GM19025 (cell line): ENCODE data around the gene SOBP.

Source experiments
- ATAC-seq: cut with Tn5 transposase; IDR thresholded peaks from one replicate; pipeline ENCODE4 v1.9.1; 2021; ENCODE audit warnings: mild to moderate bottlenecking, low read depth, moderate library complexity; ENCODE audit not compliant: unreplicated experiment

Gene SOBP

GRCh38 chr6:107674995-107675738 lies 185.2 kb downstream of the SOBP start:
- peak; percentile 87 for ATAC-seq

GRCh38 chr6:107676042-107676441 lies 186.1 kb downstream of the SOBP start:
- no peak for ATAC-seq

- ATAC-seq, result no peak
Observed at GRCh38 chr6:107677399-107677798, 187.5 kb downstream of the SOBP start.

GRCh38 chr6:107679457-107679856 lies 189.5 kb downstream of the SOBP start:
- no peak for ATAC-seq

- ATAC-seq, result no peak
Observed at GRCh38 chr6:107682721-107683120, 192.8 kb downstream of the SOBP start.

GRCh38 chr6:107683183-107683582 lies 193.3 kb downstream of the SOBP start:
- ATAC-seq, result no peak

- no peak for ATAC-seq
Observed at GRCh38 chr6:107684996-107685395, 195.1 kb downstream of the SOBP start.

- no peak for ATAC-seq
Observed at GRCh38 chr6:107689190-107689589, 199.3 kb downstream of the SOBP start.

GRCh38 chr6:107689951-107690642 lies 200.2 kb downstream of the SOBP start:
- no peak for ATAC-seq

- no peak for ATAC-seq
Observed at GRCh38 chr6:107690643-107691061, 200.7 kb downstream of the SOBP start.

- no peak for ATAC-seq
Observed at GRCh38 chr6:107691062-107691751, 201.3 kb downstream of the SOBP start.

- no peak for ATAC-seq
Observed at GRCh38 chr6:107692351-107692750, 202.4 kb downstream of the SOBP start.

- no peak for ATAC-seq
Observed at GRCh38 chr6:107695061-107695720, 205.3 kb downstream of the SOBP start.

- no peak for ATAC-seq
Observed at GRCh38 chr6:107697682-107698081, 207.8 kb downstream of the SOBP start.

GRCh38 chr6:107698146-107698545 lies 208.2 kb downstream of the SOBP start:
- no peak for ATAC-seq

- ATAC-seq, result no peak
Observed at GRCh38 chr6:107699254-107699653, 209.3 kb downstream of the SOBP start.

- ATAC-seq, result no peak
Observed at GRCh38 chr6:107699697-107700325, 209.9 kb downstream of the SOBP start.

- no peak for ATAC-seq
Observed at GRCh38 chr6:107703606-107704005, 213.7 kb downstream of the SOBP start.

- no peak for ATAC-seq
Observed at GRCh38 chr6:107704347-107705013, 214.6 kb downstream of the SOBP start.
